Limb (tissue), 2 donors: ENCODE measurements around the gene CCDC12.

Experiments used
- DNase-seq, 2 donors: peaks; one replicate each; pipeline ENCODE4 v3.0.0-alpha.2; 2016; ENCODE audit errors: extremely low spot score in 2 of 2

The CCDC12 gene

DNA sequence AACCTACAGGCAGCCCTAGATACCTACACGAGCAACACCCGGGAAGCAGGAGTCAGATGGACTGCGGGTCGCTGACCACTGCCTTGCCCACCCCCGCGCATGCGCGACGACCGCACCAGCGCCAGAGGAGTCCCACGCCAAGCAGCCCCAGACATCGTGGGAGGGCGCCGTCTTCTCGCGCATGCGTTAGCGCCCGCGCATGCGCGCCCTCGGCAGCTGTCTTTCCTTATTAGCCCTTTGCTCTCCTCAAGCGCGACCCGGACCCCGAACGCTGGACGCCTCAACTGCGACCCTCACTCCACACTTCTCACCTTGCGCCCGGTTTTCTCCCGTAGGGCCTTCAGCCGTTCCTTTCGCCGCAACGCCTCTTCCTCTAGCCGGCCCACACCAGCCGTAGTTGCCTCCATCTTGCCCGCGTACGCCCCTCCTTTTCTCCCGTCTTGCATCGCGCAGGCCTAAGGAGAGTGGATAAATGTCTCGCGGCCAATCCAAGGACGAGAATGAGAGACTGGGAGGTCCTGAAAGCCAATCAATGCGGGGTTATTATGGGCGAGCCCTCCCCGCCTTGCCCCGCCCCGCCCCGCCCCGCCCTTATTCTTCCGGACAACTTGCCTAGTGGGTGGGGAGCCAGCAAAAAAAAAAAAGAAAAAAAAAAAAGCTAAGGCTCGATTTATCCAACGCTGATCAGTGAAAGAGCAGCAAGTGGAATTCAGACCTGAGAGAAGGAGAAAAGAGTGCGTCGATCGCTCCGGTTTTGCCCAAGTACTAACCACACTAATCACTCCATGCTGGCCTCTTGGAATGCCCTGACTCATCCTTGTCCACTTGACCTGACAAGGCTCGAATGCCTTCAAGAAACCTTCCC lies at the start of gene CCDC12:
Gene CCDC12 (minus strand): TSS at position 420 of the 865 bp plus-strand sequence. CDS start 13 bp downstream, at position 407.
- DNase-seq: peak; percentile 96 to 99

DNA sequence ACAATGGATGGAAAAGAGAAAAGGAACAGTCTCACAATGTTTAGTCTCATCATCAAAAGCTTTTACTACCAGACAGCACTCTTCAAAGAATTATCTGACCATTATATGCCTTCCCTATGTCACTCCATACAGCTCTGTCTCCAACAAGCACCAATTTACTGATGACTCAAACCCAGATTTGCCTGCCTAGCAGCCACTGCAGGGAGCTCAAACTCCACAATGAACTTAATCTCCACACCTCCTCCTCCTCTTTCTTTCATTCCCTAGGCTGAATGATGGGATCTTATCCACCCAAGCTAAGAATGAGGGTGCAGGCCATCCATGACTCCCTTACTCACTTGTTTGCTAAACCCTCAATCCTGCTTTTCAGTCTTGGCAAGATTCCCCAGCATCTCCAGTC lies 48.4 kb upstream of the CCDC12 start:
- no peak for DNase-seq

DNA sequence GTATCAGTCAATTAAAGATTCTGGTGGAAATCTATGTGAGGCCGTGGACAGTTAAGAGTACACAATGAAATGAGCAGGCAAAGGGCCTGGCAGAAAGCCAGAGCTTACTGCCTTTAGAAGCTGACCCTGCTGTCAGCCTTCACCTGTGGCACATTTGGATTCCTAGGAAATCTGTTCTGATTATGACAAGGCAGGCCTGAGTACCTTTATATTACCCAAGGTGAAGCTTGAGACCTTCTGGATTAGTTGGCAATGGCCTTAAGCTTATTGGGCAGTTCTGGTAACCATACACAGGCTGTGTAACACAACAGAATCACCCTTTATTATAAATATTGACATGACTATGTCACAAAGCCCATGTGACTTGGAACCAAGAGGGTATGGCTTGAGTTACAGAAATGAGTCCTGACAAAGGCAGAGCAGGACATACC lies 46.1 kb upstream of the CCDC12 start:
- DNase-seq: no peak

GRCh38 chr3:47020311-47020710 lies 43.8 kb upstream of the CCDC12 start:
- DNase-seq: no peak

GRCh38 chr3:47019201-47019600 lies 42.7 kb upstream of the CCDC12 start:
- no peak for DNase-seq

GRCh38 chr3:47018269-47018611 lies 41.7 kb upstream of the CCDC12 start:
- DNase-seq: no peak

DNA sequence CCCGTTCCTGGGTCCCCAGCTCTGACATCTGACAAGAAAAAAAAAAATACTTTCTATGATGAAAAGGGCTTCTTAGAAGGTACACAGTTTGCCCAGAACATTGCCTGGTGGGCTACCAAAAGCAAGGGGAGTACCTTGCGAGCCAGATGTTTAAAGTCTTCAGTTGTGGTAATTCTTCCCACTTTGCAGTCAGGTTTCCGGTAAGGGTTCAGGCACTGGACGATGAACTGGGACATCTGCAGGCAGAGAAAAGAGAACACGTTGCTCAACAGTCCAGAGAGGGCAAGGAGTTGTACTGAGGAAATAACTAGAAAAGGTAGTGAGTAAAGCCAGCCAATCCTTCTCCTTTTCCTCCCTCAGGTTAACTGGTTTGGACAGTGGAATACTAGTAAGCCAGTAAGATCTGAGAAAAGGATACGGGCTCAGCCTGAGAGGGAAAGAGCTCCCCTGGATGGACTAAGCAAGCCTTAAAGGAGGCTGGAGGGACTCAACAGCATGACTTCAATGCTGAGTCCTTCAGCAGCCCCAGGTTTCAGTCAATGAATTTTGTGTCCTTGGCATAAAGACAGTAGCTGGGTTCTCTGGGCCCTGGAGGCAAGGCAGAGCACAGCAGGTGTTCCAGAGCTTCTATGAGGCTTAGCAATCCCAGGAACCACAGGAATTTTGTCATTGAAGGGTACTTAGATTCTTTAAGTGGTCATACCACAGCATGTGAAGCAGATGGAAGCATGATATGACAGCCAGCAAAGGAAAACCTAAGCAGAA lies 41.1 kb upstream of the CCDC12 start:
- DNase-seq: no peak

GRCh38 chr3:47016934-47017435 lies 40.4 kb upstream of the CCDC12 start:
- no peak for DNase-seq

- DNase-seq: no peak
These were observed 39.8 kb upstream of the CCDC12 start for GRCh38 chr3:47016086-47016933.

DNA sequence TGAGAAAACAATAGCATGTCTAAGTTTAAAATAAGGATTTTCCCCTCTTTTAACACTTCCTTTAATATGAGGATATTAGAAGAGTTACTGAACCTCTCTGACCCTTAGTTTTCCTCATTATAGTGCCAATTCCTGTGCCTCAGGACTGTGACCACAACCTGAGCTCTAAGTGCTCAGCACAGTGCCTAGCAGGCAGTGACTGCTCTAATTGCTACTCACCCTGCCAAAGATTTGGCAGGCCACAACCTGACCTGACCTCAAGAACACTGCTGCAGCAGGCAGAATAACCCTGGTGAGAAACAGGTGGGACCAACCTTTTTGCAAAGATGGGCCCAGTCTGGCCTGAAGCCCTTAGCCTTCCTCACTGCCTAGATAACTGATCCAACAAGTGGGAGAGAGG lies 38.6 kb upstream of the CCDC12 start:
- no peak for DNase-seq

GRCh38 chr3:47014036-47014435 lies 37.5 kb upstream of the CCDC12 start:
- DNase-seq: no peak

GRCh38 chr3:47013231-47013630 lies 36.7 kb upstream of the CCDC12 start:
- DNase-seq: no peak

GRCh38 chr3:47012342-47013230 lies 36.0 kb upstream of the CCDC12 start:
- DNase-seq: no peak

DNA sequence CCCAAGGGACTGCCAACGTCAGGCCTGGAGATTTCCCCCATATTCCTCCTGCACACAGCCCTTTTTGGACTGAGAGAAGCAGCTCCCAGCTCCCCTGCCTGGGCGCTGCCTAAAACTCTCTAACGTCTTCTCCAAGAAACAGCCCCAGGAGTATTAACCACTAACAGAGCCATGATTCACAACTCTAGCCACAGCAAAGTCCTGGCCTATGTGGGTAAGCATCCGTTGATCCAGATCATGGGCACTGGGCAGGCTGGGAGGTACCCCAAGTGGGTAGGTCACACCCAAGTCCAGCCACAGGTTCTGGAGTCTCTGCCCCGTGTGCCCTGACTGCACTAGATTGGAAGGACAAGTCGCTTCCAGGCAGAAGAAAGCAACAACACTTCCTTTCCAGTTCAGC lies 34.8 kb upstream of the CCDC12 start:
- DNase-seq: no peak

DNA sequence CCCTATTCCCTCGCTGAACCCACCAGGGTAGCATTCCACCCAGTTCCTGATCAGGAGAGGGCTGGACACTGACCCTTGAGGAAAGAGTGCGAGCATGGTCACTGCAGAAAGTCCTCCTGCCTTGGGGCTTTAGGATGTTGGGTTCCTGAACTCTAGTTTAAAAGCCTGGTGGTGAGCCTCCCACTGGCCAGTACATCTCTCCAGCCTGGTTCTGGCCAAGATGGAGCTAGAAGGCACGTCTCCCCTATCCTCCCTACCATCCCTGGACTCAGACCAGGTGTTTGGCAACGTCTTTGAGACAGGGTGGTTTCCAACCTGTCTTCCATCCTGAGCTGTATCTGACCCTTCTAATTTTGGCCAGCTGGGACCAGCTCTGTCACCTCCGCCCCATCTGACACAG lies 34.4 kb upstream of the CCDC12 start:
- DNase-seq: no peak

GRCh38 chr3:47010111-47010712 lies 33.7 kb upstream of the CCDC12 start:
- DNase-seq: no peak

DNA sequence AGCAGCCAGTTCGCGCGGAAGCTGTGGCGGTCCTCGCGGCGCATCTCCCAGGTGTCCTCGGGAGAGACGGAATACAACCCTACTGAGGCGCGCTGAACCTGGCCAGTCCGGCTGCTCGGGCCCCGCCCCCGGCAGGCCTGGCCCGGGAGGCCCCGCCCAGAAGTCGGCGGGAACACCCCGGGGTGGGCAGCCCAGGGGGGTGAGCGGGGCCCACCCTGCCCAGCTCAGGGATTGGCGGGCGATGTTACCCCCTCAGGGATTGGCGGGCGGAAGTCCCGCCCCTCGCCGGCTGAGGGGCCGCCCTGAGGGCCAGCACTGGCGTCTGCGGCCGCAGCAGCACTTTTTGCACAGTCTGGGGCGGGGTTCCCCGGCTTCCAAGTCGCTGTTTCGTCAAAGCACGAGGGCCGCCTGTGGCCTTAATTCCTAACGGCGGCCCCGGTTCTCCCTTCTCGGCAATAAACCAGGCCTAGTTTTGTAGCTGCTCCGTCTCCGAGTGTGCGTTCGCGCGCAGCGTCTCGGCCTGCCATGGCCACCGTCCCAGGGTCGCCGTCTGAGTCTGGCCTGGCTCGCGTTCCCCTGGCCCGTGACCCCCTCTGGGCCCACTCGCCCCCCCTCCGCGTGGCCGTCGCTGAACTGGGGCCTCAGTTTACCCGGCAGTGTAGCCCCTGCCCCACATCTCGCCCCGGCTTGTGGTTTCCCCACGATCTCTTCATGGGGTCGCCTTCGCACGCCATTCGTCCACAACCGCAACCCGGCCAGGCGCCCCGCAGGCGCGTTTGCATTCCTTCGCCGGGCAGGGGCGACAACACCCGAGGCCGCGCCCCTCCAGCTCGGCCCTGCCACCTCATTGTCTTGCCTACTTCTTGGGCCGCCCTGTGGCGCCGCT lies 32.9 kb upstream of the CCDC12 start:
- peak; percentile 93 to 95 for DNase-seq

- DNase-seq: no peak
These were observed 32.3 kb upstream of the CCDC12 start for GRCh38 chr3:47008851-47009224.

- DNase-seq: peak in 1 of 2 donors; percentile 27
These were observed 31.8 kb upstream of the CCDC12 start for GRCh38 chr3:47008234-47008796.
